ENCODE measurements around the gene MSH5.
"Not testable (repeated sequence)": the region's sequence is repeated elsewhere in the genome, so short reads cannot be mapped to it uniquely, and the experiment has no call there.

Gene MSH5

DNA sequence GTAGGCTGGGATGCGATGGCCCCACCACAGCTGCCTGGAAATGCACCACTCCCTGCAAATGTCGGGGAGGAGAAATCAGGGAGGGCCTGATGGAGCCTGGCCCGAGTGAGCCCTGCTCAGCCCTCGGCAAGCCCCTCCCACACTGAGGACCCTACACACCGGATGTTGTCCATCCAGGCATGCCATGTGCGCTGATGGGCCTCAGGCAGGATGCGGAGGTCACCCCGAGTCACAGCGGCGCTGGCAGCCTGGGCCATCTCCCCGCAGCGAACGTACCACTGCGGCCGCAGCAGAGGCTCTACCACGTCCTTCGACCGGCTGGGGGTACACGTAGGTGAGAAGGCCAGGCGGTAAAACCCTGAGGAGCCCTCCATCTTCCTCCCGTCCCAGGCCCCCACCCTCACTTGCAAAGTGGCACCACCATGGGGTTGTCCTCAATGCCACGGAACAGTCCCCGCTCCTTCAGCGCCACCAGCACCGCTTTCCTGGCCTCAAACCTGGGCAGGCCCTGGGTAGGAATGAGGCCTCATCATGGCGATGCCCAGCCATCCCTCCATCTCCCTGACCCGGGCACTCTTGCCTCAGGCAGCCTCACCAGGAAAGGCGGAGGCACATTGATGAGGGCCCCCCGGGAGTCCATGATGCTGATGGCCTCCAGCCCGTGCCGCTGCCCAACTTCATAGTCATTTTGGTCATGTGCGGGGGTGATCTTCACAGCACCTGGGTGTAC is 42.5 kb downstream of the MSH5 start:
- no peak for DNase-seq (ENCODE audit: low read depth, low spot score)
- in situ Hi-C loops (cut with HindIII; ENCODE audit: low sequenced_read_pairs): no loop called here
- no peak overlapping the region for H3K4me3 ChIP-seq (ENCODE audit: low read depth, low read length)
- TF ChIP-seq, protein P1, sequence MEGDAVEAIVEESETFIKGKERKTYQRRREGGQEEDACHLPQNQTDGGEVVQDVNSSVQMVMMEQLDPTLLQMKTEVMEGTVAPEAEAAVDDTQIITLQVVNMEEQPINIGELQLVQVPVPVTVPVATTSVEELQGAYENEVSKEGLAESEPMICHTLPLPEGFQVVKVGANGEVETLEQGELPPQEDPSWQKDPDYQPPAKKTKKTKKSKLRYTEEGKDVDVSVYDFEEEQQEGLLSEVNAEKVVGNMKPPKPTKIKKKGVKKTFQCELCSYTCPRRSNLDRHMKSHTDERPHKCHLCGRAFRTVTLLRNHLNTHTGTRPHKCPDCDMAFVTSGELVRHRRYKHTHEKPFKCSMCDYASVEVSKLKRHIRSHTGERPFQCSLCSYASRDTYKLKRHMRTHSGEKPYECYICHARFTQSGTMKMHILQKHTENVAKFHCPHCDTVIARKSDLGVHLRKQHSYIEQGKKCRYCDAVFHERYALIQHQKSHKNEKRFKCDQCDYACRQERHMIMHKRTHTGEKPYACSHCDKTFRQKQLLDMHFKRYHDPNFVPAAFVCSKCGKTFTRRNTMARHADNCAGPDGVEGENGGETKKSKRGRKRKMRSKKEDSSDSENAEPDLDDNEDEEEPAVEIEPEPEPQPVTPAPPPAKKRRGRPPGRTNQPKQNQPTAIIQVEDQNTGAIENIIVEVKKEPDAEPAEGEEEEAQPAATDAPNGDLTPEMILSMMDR (IDR thresholded peaks at IDR 0.05; ENCODE audit: low read depth, low read length): no peak

DNA sequence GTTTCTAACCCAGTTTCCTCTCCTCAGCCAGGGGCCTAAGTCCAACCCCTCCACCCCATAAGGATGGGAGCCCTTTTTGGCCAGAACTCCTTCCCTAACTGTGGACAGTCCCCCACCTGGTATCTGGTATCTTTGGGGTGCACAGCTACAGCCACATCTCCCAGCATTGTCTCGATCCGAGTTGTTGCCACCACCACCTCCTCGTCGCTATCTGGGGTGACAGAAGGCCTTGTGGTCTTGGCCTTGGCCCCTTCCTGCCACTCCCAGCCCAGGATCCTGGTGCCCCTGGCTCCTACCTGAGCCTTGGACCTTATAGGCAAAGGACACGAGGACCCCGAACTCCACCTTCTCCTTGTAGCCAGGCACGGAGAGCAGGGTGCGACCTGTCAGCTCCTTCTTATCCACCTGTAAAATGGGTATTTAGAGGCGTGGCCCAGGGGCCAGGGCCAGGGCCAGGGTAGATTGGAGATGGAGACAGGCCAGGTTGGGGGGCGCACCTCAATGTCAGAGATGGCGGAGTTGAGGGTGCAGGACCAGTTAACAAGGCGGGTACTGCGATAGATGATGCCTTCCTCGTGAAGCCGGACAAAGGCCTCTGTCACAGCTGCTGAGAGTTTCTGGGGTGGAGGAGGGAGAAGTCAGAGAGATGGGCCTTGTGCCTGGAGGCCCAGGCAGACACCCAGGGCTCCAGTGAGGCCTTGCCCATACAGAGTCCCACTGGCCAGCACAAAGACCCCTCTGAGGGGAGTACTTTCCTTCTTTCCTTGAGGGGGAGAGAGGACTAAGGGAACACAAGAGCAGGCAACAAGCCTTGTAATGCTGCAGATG is 44.5 kb downstream of the MSH5 start:
- in situ Hi-C loops (cut with HindIII; ENCODE audit: low sequenced_read_pairs): no loop called here
- no peak for DNase-seq (ENCODE audit: low read depth, low spot score)
- TF ChIP-seq, protein P1 (IDR thresholded peaks at IDR 0.05; ENCODE audit: low read depth, low read length): no peak
- H3K4me3 ChIP-seq (ENCODE audit: low read depth, low read length): no peak overlapping the region

DNA sequence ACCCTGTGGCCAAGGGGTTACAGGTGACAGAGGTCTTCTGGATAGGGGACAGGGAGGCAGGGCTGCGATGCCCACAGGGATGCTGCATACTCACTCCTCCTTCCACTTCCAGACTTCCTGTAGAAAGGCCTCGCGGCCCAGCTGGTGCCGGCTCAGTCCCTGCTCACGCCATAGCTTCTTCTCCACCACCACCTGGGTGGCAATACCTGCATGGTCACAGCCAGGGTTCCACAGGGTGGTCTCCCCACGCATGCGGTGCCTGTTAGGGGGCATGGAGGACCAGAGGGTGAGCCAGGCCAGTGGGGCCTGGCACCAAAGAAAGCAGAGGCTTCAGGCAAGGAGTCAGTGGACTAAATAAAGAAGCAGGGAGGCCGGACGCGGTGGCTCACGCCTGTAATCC is 45.7 kb downstream of the MSH5 start:
- TF ChIP-seq, protein P1 (IDR thresholded peaks at IDR 0.05; ENCODE audit: low read depth, low read length): no peak
- no peak overlapping the region for H3K4me3 ChIP-seq (ENCODE audit: low read depth, low read length)
- no peak for DNase-seq (ENCODE audit: low read depth, low spot score)
- in situ Hi-C loops (cut with HindIII; ENCODE audit: low sequenced_read_pairs): no loop called here

DNA sequence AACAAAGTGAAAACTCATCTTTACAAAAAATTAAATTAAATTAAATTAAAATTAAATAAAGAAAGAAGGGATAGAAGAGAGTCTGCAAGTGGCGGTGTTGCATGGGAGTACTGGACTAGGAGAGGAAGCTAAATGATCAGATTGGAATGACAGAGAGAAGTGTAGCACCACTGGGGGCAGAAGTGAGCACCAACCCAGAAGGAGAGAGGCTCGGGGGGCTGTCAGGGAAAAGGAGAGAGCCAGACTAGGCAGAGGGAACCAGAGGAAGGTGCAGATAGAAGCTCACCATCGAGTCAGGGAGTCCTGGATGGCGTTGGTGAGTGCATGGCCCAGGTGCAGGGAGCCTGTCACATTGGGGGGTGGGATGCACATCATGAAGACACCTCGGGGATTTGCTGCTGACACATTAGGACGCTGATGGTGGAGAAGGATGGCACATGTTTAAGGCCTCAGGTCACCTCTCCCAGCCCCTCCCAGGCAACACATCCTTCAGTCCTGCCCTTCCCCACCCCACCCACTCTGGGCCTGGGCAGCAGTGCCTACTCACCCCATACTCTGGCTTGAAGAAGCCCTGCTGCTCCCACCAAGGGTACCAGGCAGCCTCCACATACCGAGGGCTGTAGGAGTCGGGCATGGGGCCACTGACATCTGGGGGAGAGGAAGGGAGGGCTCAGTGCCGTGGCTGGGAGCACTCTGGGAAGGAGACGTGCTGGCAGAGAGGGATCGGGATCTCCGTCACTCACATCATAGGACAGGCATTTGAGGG is 51.7 kb downstream of the MSH5 start:
- TF ChIP-seq, protein P1 (IDR thresholded peaks at IDR 0.05; ENCODE audit: low read depth, low read length): peak; percentile 75
- no peak overlapping the region for H3K4me3 ChIP-seq (ENCODE audit: low read depth, low read length)
- in situ Hi-C loops (cut with HindIII; ENCODE audit: low sequenced_read_pairs): no loop called here
- DNase-seq (ENCODE audit: low read depth, low spot score): peak; percentile 37

DNA sequence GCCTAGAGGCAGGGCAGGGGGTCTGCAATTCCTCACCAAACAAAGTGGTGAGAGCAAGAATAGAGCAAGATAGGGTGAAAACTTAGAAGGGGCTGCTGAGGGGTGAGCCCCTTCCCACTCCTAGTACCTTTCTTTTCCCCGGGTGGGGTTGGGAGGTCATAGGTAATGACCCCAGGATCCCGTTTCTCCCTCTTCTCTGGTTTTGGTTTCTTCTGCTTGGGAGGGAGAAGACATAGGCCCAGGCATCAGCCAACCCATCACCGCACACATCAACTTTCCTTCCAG is 52.2 kb downstream of the MSH5 start:
- in situ Hi-C loops (cut with HindIII; ENCODE audit: low sequenced_read_pairs): no loop called here
- no peak overlapping the region for H3K4me3 ChIP-seq (ENCODE audit: low read depth, low read length)
- DNase-seq (ENCODE audit: low read depth, low spot score): no peak
- TF ChIP-seq, protein P1 (IDR thresholded peaks at IDR 0.05; ENCODE audit: low read depth, low read length): no peak

DNA sequence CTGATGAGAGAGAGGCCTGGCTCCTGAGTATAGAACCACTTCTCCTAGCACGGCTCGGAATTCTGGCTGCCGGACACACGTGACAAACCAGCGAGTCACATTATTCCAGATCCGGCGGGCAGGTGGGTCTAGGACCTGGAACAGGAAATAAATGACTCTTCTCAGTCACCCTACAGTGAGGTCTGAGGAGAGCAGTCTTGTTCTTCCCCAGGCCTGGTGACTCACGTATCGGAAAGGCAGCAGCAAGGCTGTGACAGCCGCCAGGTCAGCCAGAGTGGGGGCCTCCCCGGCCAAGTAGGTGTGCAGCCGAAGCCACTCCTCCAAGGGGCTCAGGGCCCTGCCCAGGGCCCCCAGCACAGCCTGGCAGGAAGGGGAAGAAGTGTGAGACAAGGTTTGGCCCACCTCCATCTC is 53.0 kb downstream of the MSH5 start:
- in situ Hi-C loops (cut with HindIII; ENCODE audit: low sequenced_read_pairs): no loop called here
- TF ChIP-seq, protein P1 (IDR thresholded peaks at IDR 0.05; ENCODE audit: low read depth, low read length): no peak
- peak; percentile 50 for DNase-seq (ENCODE audit: low read depth, low spot score)
- H3K4me3 ChIP-seq (ENCODE audit: low read depth, low read length): no peak overlapping the region

DNA sequence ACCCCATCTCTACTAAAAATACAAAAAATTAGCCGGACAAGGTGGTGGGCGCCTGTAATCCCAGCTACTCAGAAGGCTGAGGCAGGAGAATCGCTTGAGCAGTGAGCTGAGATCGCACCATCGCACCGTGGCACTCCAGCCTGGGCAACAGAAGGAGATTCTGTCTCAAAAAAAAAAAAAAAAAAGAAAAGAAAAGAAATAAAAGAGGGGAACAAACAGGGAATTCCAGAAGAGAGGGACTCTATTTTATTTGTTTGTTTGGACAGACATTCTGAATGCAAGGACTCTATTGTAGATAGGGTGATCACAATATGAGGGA is 54.1 kb downstream of the MSH5 start:
- H3K4me3 ChIP-seq (ENCODE audit: low read depth, low read length): peak overlapping the region; percentile 69
- DNase-seq (ENCODE audit: low read depth, low spot score); in situ Hi-C loops (cut with HindIII; ENCODE audit: low sequenced_read_pairs): not testable (repeated sequence)

All from astrocyte of the spinal cord (primary cell).